Measurements from ENCODE around the gene SH3BGR.
"Not testable (repeated sequence)": the region's sequence is repeated elsewhere in the genome, so short reads cannot be mapped to it uniquely, and the experiment has no call there.

Gene SH3BGR

GRCh38 chr21:39531840-39532239 is 80.1 kb downstream of the SH3BGR start:
- no peak overlapping the region for H3K4me3 ChIP-seq (ENCODE audit: low read depth, low read length)
- TF ChIP-seq CTCF (conservative IDR thresholded peaks at IDR 0.05; ENCODE audit: low read depth, low read length), result no peak
- no peak for DNase-seq (ENCODE audit: low read depth)

GRCh38 chr21:39533545-39534380 is 82.0 kb downstream of the SH3BGR start:
- no peak for TF ChIP-seq CTCF (conservative IDR thresholded peaks at IDR 0.05; ENCODE audit: low read depth, low read length)
- H3K4me3 ChIP-seq (ENCODE audit: low read depth, low read length), result no peak overlapping the region
- no peak for DNase-seq (ENCODE audit: low read depth)

DNA sequence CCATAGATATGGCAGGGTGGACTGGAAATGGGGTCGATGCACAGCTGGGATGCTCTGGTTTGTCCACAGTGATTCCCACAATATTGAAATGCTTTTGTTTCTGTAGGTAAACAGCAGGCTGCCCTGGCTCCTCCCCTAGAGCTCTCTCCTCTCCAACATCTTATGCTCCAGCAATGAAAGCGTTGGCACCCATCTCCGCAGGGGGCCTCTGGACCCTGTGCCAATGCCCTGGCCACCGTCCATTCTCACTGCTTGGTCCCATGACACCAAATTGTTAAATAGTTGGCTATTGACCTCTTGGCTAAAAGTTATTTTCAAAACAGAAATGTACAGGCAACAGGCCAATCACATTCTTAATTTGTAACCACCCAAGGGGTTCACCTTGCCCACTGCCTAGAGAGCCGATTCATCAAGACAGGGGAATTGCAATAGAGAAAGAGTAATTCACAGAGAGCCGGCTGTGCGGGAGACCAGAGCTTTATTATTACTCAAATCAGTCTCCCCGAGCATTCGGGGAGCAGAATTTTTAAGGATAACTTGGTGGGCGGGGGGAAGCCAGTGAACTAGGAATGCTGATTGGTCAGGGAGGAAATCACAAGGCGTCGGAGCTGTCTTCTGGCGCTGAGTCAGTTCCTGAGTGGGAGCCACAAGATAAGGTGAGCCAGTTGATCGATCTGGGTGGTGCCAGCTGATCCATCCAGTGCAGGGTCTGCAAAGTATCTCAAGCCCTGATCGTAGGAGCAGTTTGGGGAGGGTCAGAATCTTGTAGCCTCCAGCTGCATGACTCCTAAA is 84.1 kb downstream of the SH3BGR start:
- H3K4me3 ChIP-seq (ENCODE audit: low read depth, low read length), result no peak overlapping the region
- DNase-seq (ENCODE audit: low read depth), result no peak
- TF ChIP-seq CTCF (conservative IDR thresholded peaks at IDR 0.05; ENCODE audit: low read depth, low read length), result no peak

GRCh38 chr21:39536835-39537234 is 85.1 kb downstream of the SH3BGR start:
- H3K4me3 ChIP-seq (ENCODE audit: low read depth, low read length), result no peak overlapping the region
- TF ChIP-seq CTCF (conservative IDR thresholded peaks at IDR 0.05; ENCODE audit: low read depth, low read length), result no peak
- no peak for DNase-seq (ENCODE audit: low read depth)

GRCh38 chr21:39537571-39537970 is 85.8 kb downstream of the SH3BGR start:
- no peak for DNase-seq (ENCODE audit: low read depth)
- H3K4me3 ChIP-seq (ENCODE audit: low read depth, low read length), result no peak overlapping the region
- TF ChIP-seq CTCF (conservative IDR thresholded peaks at IDR 0.05; ENCODE audit: low read depth, low read length), result no peak

DNA sequence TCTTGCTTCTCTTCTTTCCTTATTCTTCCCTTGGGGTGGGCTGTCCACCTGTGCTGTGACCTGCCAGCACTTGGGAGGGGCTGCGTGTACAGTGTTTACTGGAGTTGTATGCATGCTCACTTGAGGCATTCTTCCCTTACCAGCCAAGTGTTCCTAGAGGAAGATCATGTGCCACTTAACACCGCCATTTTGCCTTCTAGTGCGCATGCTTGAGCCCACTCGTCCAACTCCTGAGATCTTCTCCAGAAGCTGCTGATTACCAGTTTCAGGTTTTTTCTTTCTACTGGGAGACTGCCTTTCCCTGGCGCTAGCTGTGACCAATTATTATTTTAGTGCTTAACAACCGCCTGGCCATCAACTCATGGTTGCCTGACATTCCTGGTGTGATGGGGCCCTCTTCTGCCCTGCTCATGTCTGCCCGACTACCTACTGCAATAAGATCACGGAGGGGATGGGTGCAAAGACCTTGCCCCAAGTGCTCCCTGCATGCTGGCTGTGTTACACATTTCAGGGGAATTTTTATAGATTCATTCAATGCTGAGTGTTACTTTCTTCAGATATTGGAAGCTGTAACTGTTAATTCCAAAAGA is 86.8 kb downstream of the SH3BGR start:
- DNase-seq (ENCODE audit: low read depth), result no peak
- no peak for TF ChIP-seq CTCF (conservative IDR thresholded peaks at IDR 0.05; ENCODE audit: low read depth, low read length)
- no peak overlapping the region for H3K4me3 ChIP-seq (ENCODE audit: low read depth, low read length)

GRCh38 chr21:39540367-39540766 is 88.6 kb downstream of the SH3BGR start:
- not testable (repeated sequence) for DNase-seq (ENCODE audit: low read depth); H3K4me3 ChIP-seq (ENCODE audit: low read depth, low read length)
